ENCODE data around the gene PCCA.

DNA sequence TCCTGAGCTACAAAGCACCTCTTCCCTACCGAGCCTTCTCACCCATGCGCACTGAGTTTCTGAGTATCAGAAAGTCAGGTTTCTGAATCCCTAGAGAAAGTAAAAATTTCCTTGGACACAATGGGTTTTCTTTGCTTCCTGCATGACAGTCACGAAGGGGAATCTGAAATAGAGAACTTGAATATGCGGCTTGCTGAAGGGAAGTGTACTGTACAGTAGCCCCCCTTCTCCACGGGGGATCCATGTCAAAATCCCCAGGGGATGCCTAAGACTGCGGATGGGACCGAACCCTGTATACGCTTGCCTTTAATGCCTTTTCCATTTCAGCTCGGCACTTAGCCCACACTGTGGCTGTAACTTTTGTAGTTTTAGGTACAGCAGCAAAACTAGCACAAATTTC lies 391.8 kb downstream of the PCCA start:
- TF ChIP-seq, protein P1, sequence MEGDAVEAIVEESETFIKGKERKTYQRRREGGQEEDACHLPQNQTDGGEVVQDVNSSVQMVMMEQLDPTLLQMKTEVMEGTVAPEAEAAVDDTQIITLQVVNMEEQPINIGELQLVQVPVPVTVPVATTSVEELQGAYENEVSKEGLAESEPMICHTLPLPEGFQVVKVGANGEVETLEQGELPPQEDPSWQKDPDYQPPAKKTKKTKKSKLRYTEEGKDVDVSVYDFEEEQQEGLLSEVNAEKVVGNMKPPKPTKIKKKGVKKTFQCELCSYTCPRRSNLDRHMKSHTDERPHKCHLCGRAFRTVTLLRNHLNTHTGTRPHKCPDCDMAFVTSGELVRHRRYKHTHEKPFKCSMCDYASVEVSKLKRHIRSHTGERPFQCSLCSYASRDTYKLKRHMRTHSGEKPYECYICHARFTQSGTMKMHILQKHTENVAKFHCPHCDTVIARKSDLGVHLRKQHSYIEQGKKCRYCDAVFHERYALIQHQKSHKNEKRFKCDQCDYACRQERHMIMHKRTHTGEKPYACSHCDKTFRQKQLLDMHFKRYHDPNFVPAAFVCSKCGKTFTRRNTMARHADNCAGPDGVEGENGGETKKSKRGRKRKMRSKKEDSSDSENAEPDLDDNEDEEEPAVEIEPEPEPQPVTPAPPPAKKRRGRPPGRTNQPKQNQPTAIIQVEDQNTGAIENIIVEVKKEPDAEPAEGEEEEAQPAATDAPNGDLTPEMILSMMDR (IDR thresholded peaks at IDR 0.05; ENCODE audit: extremely low read depth in 1 of 2, insufficient read depth in 1 of 2, low read depth in 1 of 2, low read length in 2 of 2), result no peak
- no peak for TF ChIP-seq JUN (IDR thresholded peaks at IDR 0.05; ENCODE audit: borderline replicate concordance, insufficient read depth, insufficient read length, low read depth)
- TF ChIP-seq POLR2A (IDR thresholded peaks at IDR 0.05; ENCODE audit: low read depth, low read length), result no peak
- no peak for TF ChIP-seq POLR2AphosphoS5 (IDR thresholded peaks at IDR 0.05; ENCODE audit: insufficient read depth, low read depth, low read length)
- TF ChIP-seq, protein P2, sequence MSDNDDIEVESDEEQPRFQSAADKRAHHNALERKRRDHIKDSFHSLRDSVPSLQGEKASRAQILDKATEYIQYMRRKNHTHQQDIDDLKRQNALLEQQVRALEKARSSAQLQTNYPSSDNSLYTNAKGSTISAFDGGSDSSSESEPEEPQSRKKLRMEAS (IDR thresholded peaks at IDR 0.05; ENCODE audit: insufficient read depth, insufficient read length), result no peak
- no peak for TF ChIP-seq EZH2 (IDR thresholded peaks at IDR 0.05; ENCODE audit: borderline replicate concordance, low read depth, low read length, severe bottlenecking)
- TF ChIP-seq GATA2 (IDR thresholded peaks at IDR 0.05; ENCODE audit: insufficient read depth, insufficient read length, low read depth, low read length), result no peak
- TF ChIP-seq FOS (IDR thresholded peaks at IDR 0.05; ENCODE audit: borderline replicate concordance, insufficient read depth, low read length), result no peak
